PC-9 (cell line): ENCODE data around the gene NFIX.

Experiments
- EZH2 ChIP-seq: fragments of 200-600 bp; sonication (generic); IDR thresholded peaks from 2 replicates; pipeline ENCODE4 v1.8.0; 2017; ENCODE audit warnings: antibody characterized with exemption, low read depth
- TF ChIP-seq, protein P1 (sequence below): fragments of 200-600 bp; sonication (generic); conservative IDR thresholded peaks from 2 replicates; pipeline ENCODE4 v1.6.1; 2017; ENCODE audit warnings: mixed run types, antibody characterized with exemption, mild to moderate bottlenecking, moderate library complexity

GRCh38 chr19:13044231-13044836 is 49.1 kb downstream of the NFIX start:
- no peak for TF ChIP-seq EZH2
- TF ChIP-seq, protein P1, sequence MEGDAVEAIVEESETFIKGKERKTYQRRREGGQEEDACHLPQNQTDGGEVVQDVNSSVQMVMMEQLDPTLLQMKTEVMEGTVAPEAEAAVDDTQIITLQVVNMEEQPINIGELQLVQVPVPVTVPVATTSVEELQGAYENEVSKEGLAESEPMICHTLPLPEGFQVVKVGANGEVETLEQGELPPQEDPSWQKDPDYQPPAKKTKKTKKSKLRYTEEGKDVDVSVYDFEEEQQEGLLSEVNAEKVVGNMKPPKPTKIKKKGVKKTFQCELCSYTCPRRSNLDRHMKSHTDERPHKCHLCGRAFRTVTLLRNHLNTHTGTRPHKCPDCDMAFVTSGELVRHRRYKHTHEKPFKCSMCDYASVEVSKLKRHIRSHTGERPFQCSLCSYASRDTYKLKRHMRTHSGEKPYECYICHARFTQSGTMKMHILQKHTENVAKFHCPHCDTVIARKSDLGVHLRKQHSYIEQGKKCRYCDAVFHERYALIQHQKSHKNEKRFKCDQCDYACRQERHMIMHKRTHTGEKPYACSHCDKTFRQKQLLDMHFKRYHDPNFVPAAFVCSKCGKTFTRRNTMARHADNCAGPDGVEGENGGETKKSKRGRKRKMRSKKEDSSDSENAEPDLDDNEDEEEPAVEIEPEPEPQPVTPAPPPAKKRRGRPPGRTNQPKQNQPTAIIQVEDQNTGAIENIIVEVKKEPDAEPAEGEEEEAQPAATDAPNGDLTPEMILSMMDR: no peak
